ENCODE data around the gene SLC22A23. TPM values are rescaled to one million over a fixed set of nuclear protein-coding genes. Genes with fewer than 3 reads are reported as not detected.

The SLC22A23 gene
- total RNA-seq, 1 donor from 2014 or later, result 5.7 TPM

- Histone ChIP-seq H3K4me3 (ENCODE audit: insufficient read depth, low read depth, low read length) (no peak overlapping the region), H3K27ac (ENCODE audit: low read depth, low read length) (no peak overlapping the region), H3K9me3 (ENCODE audit: insufficient read depth, low read depth, low read length) (no peaks in the 10 kb centered on the region), H3K27me3 (ENCODE audit: insufficient read depth, low read length) (no peaks in the 10 kb centered on the region), H3K79me2 (ENCODE audit: insufficient read depth, low read length) (peaks cover 2% of the 10 kb centered on the region), H4K20me1 (ENCODE audit: insufficient read depth, low read length) (no peaks in the 10 kb centered on the region), H3K4me2 (ENCODE audit: low read length) (no peak overlapping the region), H3K9ac (ENCODE audit: low read length) (no peak overlapping the region), H3K4me1 (ENCODE audit: insufficient read depth, low read length) (peaks cover 22% of the 10 kb centered on the region), H2AFZ (ENCODE audit: low read depth, low read length) (no peak overlapping the region), H3K36me3 (ENCODE audit: insufficient read depth, low read length) (no peaks in the 10 kb centered on the region)
- Mint-ChIP-seq H3K4me1 (ENCODE audit: low read depth, unreplicated experiment) (peaks cover 29% of the 10 kb centered on the region), H3K36me3 (ENCODE audit: low read depth, unreplicated experiment) (no peaks in the 10 kb centered on the region), H3K4me3 (ENCODE audit: unreplicated experiment) (no peak overlapping the region), H3K9me3 (ENCODE audit: unreplicated experiment) (peaks cover 2% of the 10 kb centered on the region), H3K27ac (ENCODE audit: unreplicated experiment) (no peak overlapping the region), H3K27me3 (ENCODE audit: low read depth, unreplicated experiment) (no peaks in the 10 kb centered on the region)
- no peak for TF ChIP-seq EZH2 (IDR thresholded peaks at IDR 0.05; ENCODE audit: insufficient read depth, low read length)
- TF ChIP-seq, protein P1, sequence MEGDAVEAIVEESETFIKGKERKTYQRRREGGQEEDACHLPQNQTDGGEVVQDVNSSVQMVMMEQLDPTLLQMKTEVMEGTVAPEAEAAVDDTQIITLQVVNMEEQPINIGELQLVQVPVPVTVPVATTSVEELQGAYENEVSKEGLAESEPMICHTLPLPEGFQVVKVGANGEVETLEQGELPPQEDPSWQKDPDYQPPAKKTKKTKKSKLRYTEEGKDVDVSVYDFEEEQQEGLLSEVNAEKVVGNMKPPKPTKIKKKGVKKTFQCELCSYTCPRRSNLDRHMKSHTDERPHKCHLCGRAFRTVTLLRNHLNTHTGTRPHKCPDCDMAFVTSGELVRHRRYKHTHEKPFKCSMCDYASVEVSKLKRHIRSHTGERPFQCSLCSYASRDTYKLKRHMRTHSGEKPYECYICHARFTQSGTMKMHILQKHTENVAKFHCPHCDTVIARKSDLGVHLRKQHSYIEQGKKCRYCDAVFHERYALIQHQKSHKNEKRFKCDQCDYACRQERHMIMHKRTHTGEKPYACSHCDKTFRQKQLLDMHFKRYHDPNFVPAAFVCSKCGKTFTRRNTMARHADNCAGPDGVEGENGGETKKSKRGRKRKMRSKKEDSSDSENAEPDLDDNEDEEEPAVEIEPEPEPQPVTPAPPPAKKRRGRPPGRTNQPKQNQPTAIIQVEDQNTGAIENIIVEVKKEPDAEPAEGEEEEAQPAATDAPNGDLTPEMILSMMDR (IDR thresholded peaks at IDR 0.05; ENCODE audit: insufficient read depth, low read depth, low read length), result no peak
- FAIRE-seq, result no peak
- no peak for DNase-seq (ENCODE audit: low read depth)
Observed at GRCh38 chr6:3343089-3343883, 113.6 kb downstream of the SLC22A23 start.

- Mint-ChIP-seq H3K4me1 (ENCODE audit: low read depth, unreplicated experiment) (peaks cover 36% of the 10 kb centered on the region), H3K27ac (ENCODE audit: unreplicated experiment) (peak overlapping the region; percentile 49), H3K9me3 (ENCODE audit: unreplicated experiment) (peaks cover 2% of the 10 kb centered on the region), H3K4me3 (ENCODE audit: unreplicated experiment) (peak overlapping the region; percentile 28), H3K36me3 (ENCODE audit: low read depth, unreplicated experiment) (no peaks in the 10 kb centered on the region), H3K27me3 (ENCODE audit: low read depth, unreplicated experiment) (no peaks in the 10 kb centered on the region)
- H3K4me2 ChIP-seq (ENCODE audit: low read length), result peak overlapping the region; percentile 64
- no peak for TF ChIP-seq EZH2 (IDR thresholded peaks at IDR 0.05; ENCODE audit: insufficient read depth, low read length)
- TF ChIP-seq, protein P1 (IDR thresholded peaks at IDR 0.05; ENCODE audit: insufficient read depth, low read depth, low read length), result no peak
- H3K9me3 ChIP-seq (ENCODE audit: insufficient read depth, low read depth, low read length), result no peaks in the 10 kb centered on the region
- peaks cover 31% of the 10 kb centered on the region for H3K4me1 ChIP-seq (ENCODE audit: insufficient read depth, low read length)
- DNase-seq (ENCODE audit: low read depth) (peak; percentile 91), FAIRE-seq (no peak)
- H3K9ac ChIP-seq (ENCODE audit: low read length), result peak overlapping the region; percentile 48
- no peaks in the 10 kb centered on the region for H4K20me1 ChIP-seq (ENCODE audit: insufficient read depth, low read length)
- H3K36me3 ChIP-seq (ENCODE audit: insufficient read depth, low read length), result no peaks in the 10 kb centered on the region
- no peak overlapping the region for H2AFZ ChIP-seq (ENCODE audit: low read depth, low read length)
- H3K27ac ChIP-seq (ENCODE audit: low read depth, low read length), result peak overlapping the region; percentile 75
- no peaks in the 10 kb centered on the region for H3K27me3 ChIP-seq (ENCODE audit: insufficient read depth, low read length)
- peaks cover 2% of the 10 kb centered on the region for H3K79me2 ChIP-seq (ENCODE audit: insufficient read depth, low read length)
- H3K4me3 ChIP-seq (ENCODE audit: insufficient read depth, low read depth, low read length), result no peak overlapping the region
Observed at GRCh38 chr6:3341467-3341866, 115.4 kb downstream of the SLC22A23 start.

DNA sequence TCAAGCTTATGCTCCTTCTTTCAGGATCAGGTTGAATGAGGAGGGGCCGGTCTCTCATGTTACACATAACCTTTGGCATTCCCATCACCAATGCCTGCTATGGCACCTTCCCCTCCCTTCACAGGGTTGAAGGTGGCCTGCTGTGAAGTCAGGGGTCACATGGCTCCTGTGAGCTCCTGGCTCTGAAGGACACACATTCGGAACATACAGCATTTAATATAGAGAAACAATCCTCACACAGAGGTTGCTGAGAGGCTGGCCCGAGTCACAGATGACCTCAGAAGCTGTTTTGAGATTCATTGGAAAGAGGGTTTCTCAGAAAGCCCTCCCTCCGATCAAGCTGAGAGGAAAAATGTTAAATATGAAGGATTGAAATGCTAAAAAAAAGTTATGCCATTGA lies 116.0 kb downstream of the SLC22A23 start:
- H3K36me3 Mint-ChIP-seq (ENCODE audit: low read depth, unreplicated experiment), result no peaks in the 10 kb centered on the region
- Histone ChIP-seq H3K4me3 (ENCODE audit: insufficient read depth, low read depth, low read length) (no peak overlapping the region), H3K36me3 (ENCODE audit: insufficient read depth, low read length) (no peaks in the 10 kb centered on the region), H3K79me2 (ENCODE audit: insufficient read depth, low read length) (peaks cover 7% of the 10 kb centered on the region), H2AFZ (ENCODE audit: low read depth, low read length) (no peak overlapping the region), H3K27me3 (ENCODE audit: insufficient read depth, low read length) (no peaks in the 10 kb centered on the region), H3K27ac (ENCODE audit: low read depth, low read length) (peak overlapping the region; percentile 75), H3K4me1 (ENCODE audit: insufficient read depth, low read length) (peaks cover 31% of the 10 kb centered on the region), H3K4me2 (ENCODE audit: low read length) (peak overlapping the region; percentile 64), H4K20me1 (ENCODE audit: insufficient read depth, low read length) (no peaks in the 10 kb centered on the region), H3K9ac (ENCODE audit: low read length) (peak overlapping the region; percentile 48), H3K9me3 (ENCODE audit: insufficient read depth, low read depth, low read length) (no peaks in the 10 kb centered on the region)
- peaks cover 2% of the 10 kb centered on the region for H3K9me3 Mint-ChIP-seq (ENCODE audit: unreplicated experiment)
- H3K27me3 Mint-ChIP-seq (ENCODE audit: low read depth, unreplicated experiment), result no peaks in the 10 kb centered on the region
- no peak for TF ChIP-seq EZH2 (IDR thresholded peaks at IDR 0.05; ENCODE audit: insufficient read depth, low read length)
- TF ChIP-seq, protein P1 (IDR thresholded peaks at IDR 0.05; ENCODE audit: insufficient read depth, low read depth, low read length), result no peak
- DNase-seq (ENCODE audit: low read depth) (peak; percentile 41), FAIRE-seq (no peak)
- no peak overlapping the region for H3K4me3 Mint-ChIP-seq (ENCODE audit: unreplicated experiment)
- H3K27ac Mint-ChIP-seq (ENCODE audit: unreplicated experiment), result peak overlapping the region; percentile 70
- peaks cover 36% of the 10 kb centered on the region for H3K4me1 Mint-ChIP-seq (ENCODE audit: low read depth, unreplicated experiment)
